ENCODE measurements around the gene ABCC3.

GRCh38 chr17:50586421-50587247, 48.0 kb upstream of the ABCC3 start:
- no peak for TF ChIP-seq CTCF (IDR thresholded peaks at IDR 0.05)
- TF ChIP-seq POLR2A (IDR thresholded peaks at IDR 0.05): no peak
